Activated CD4-positive, CD25-positive, alpha-beta regulatory T cell treated with anti-CD3 and anti-CD28 coated beads, Interleukin-2, amount 50 U/mL, for 24 hours (primary cell): ENCODE data around the gene POLR1H.
A peak's percentile ranks its signal among the peaks of the same experiment; 100 is the strongest.

Experiments
- ATAC-seq, 2 donors: fragments of 150-1000 bp; cut with Tn5 transposase; one replicate each; pipeline ENCODE4 v1.10.0; 2021; ENCODE audit warnings: mild to moderate bottlenecking in 1 of 2, moderate library complexity in 1 of 2

POLR1H gene

DNA sequence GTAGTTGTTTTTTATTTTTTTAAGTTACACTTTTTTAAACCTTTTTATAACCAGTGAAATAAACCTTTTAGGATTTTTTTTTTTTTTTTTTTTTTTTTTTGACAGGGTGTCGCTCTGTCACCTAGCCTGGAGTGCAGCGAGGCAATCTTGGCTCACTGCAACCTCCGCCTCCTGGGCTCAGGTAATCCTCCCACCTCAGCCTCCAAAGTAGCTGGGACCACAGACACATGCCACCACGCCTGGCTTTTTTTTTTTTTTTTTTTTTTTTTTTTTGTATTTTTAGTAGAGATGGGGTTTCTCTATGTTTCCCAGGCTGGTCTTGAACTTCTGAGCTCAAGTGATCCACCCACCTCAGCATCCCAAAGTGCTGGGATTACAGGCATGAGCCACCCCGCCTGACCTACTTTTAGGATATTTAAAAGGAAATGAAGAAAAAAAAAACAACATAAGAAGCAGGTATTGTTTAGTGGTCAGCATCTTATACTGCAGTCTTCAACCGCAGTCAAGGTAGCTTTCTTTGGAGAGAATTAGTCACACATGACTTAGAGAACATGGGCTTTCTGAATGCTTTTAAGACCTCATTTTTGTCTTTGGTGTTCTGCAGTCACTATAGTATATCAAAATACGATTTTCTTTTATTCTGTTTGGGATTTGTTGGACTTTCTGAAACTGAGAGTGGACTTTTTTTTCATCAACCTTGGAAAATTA lies 1.6 kb downstream of the POLR1H start:
- no peak for ATAC-seq

DNA sequence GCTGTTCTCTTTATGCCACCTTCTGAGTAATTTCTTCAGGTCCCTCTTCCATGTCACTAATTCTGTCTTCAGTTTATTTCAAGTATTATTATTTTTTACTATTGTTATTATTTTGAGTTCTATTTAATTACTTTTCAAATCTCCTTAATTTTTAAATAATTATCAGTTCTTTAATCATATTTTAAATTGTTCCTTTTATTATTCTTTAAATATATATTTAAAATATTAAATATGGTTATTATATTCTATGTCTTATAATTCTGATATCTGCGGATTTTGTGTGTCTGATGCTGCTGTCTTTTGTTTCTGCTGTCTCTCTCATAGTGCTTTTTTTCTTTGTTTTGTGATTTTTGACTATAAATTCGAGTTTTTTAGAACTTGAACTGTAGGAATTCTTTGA lies 2.2 kb downstream of the POLR1H start:
- no peak for ATAC-seq

DNA sequence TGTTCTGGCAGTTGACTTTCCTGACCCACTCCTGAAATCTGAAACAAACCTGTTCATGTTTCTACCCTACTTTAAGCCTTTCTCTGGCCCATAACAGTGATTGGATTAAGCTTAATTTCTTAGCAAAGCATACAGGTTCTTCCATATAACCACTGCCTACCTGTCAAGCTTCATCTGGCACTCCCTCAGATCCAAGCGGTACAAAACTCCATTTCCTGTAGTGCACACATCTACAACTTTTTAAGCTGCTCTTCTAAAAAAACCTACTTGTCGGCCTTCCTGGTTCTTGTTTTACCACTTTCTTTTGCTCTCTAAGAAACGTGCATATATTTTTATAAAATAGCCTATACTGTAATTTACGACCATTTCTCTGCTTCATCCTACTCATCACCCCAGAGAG lies 5.0 kb downstream of the POLR1H start:
- ATAC-seq: no peak

DNA sequence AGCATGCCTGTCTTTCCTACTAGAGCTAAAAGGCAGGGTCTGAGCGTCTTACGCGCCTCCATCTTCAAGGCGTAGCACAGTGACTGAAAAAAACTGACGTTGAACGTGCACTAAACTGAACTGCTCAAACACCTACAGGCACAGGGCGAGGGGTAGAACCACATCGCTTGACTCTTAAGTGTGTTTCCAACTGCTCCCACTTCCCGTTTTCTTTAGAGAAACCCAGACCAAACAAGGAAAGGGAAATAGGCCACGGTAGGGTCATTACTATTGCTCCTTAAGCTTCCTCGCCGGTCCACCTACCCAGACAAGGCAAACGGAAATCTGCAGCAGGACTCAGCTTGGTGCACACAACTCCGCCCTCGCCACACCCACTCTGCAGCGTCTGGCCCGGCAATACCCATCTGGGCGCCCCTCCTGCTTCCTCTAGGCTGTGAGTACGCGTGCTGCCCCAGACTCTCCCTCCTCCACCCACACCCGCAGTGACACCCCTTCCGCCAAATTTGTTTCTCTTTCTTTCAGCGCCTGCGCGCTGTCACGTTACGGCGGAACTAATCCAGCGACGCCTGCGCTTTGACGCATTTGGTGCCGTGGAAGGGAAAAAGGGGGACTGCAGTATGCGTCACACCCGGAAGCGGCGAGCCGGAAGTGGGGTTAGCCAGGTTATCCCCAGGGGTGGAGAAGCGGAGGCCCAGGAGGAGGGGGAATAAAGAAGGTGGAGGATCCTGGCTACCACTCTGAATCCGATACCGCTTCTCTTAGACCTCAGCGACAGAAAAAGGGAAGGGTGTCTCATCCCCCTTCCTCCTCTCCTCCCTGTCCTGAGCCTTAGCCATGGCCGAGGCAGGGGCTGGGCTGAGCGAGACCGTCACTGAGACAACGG lies 5.8 kb downstream of the POLR1H start, which contains the start of gene PPP1R11:
PPP1R11 (plus strand) TSS at position 622 of the 883 bp plus-strand sequence; CDS start at position 835, 213 bp downstream.
- ATAC-seq: peak; percentile 98 to 99

DNA sequence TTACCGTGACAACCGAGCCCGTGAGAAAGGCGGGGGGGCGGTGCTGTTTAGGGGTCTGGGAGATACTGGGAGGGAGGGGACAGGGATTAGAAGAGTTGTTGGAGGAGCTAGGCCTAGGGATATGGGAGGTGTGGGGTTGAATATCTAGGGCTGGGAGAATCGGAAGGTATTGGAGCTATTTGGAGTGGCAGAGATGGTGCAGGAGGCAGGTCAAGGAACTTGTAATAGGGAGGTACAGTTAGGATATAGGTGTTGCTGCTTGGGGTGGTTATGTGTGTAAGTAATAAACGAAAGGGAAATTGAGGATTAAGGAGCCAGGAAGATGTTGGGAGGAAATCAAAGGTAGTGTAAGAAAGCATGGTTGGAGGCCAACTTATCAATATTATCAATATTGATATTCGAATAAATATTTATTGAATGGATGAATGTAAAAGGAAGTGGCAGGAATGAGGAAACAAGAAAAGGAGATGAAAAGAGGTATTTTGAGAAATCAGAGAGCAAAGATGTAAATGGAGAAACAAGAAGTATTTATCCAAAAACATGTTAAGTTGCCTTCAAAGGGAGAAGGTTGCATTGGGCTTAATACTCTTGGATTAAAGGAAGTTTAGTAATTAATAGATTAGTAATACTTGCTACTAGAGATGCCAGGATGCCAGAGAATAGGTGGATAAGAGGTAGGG lies 6.5 kb downstream of the POLR1H start:
- ATAC-seq: no peak

DNA sequence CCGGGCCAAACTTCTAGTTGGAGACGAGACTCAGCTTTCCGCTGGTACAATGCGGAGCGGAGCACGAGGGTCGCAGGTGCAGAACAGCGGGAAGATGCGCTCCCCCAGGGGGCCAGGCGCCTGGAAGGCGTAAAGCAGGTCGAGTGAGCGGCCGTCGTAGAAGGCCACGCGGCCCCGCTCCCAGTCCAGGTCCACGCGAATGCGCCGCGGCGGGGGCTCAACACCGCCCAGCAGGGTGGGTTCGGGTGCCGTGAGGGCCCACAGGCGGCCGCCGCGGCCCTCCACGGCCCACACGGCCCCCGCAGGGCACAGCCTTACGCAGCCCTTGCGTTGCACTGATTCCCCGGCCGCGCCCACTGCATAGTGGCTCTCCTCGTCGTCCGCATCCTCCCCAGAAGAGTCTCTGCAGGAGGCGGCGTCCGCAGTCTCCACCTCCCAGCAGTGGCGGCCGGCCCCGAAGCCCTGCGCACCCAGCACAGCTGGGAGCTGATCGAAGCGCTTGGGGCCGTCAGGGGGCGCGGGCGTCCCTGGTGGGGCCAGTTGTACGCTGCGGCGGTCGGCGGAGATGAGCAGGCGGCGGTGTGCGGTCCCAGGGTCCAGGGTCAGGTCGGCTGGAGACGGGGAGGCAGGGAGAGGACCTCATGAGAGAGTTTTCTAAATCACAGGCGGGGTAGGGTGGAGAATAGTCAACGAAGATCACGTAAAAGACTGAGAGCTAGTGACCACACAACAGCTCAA lies 10.2 kb downstream of the POLR1H start:
- ATAC-seq: no peak

DNA sequence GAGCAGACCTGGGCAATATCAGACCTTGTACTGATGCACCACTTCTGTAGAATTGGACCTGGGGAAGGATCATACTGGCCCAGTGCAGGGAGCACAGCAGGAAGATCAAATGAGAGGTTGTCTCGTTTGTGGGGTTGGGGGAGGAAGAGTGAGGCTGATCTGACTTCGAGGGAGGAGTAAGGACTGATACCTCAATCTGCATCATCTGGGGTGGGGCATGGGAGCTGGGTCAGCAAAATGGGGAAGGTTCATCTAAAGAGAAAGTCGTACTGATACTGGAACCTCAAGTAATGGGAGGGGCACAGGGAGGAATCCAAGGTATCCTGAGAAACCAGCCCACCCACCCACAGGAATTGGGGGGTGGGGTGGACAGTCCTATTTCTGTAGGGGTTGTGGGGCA lies 10.8 kb downstream of the POLR1H start:
- no peak for ATAC-seq

DNA sequence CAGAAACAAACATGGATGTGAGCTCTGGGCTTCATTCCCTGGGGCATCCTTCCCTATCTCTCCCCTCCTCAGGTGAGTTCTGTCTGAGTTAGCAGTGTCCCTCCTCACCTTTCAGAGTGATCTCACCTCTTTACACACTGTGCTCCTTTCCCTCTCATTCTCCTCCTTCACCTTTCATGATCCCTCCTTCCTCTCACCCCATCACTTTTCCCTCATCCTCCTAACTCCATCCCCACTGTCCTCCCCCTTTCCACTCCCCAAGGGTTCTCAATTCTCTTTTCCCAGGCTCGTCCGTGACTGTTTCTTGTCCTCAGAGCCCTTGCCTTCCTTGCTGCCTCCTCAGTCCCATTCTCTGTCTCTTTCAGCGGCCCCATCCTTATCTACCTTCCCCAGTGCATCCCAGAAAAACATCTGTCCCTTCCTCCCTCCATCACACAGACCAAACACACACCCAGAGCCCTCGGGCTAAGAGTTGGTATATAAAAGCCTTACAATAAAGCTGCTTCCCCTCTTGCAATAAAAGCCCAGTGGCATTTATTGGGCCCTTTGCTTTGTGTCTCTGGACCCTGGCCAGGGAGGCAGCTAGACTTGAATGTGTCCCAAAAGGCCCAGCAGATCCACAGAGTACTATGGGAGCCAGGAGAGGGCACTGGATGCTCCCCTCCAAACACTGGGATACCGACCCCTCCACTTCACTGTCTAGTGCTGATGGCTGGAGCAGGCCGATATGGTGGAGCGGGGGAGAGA lies 12.6 kb downstream of the POLR1H start:
- no peak for ATAC-seq

DNA sequence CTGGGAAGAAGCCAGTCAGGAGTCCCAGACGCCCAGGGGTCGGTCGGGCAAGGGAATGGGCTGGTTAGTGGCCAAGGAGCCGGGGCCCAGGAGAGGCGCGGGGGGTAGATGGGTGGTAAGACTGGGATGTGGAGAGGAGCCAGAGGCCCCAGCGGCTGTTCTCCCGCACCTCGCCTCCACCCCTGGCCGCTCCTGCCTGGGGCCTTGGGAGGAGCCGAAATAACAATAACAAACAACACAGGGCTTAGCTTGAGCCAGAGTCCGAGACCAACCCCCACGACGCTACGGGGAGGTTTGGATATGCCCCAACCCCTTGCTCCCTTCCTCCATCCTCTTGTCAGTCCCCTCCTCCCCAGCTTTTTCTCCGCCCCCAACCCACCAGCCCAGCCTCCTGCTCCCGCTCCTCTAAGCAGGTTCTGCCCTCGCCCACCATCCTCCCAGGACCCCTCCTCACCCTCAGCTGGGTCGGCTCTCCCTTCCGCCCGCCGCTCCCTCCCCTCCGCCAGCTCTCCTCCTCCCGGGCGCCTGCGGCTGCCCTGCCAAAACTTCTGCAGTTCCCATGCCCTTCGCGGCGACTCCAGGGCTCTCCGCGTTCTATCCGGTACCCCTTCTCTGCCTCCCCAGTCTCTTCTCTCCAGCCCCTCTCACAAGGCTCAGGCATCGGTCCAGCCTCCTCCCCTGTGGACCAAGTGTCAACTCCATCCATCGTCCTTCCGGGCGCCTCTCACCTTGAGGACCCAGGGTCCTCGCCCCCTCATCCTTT lies 13.4 kb downstream of the POLR1H start:
- ATAC-seq: no peak

DNA sequence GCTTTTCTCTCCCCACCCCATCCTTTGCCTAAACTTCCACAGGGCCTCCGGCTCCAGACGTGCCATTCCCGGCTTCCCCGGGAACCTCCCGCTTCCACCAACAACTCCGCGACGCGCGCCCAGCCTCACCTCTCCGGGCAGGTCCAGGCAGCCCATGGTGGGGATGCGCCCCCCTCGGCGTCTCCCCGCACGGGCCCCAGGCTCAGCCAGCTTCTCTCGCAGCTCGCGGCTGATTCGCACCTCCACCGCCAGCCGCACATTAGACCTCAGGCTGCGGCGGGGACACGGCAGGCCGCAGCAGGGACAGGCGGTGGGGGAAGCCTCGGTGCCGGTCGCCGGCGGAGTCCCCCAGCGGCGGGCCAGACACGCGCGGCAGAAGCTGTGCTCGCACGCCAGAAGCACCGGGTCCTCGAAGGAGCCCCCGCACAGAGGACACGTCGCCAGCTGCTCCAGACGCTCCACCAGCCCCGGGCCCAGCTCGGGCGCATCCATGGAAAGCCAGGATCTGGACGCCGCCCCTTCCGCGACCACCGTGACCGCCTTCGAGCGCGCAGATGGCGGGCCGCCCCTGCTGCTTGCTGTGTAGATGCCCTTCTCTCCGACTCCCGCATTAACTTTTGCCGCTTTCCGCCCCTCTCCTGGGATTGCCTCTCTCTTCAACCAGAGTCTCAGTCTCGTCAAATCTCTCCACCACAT lies 14.2 kb downstream of the POLR1H start, which contains the start of gene RNF39:
RNF39 (minus strand) TSS at position 676 of the 696 bp plus-strand sequence; CDS start at position 492, 184 bp downstream.
- peak; percentile 8 to 26 for ATAC-seq

DNA sequence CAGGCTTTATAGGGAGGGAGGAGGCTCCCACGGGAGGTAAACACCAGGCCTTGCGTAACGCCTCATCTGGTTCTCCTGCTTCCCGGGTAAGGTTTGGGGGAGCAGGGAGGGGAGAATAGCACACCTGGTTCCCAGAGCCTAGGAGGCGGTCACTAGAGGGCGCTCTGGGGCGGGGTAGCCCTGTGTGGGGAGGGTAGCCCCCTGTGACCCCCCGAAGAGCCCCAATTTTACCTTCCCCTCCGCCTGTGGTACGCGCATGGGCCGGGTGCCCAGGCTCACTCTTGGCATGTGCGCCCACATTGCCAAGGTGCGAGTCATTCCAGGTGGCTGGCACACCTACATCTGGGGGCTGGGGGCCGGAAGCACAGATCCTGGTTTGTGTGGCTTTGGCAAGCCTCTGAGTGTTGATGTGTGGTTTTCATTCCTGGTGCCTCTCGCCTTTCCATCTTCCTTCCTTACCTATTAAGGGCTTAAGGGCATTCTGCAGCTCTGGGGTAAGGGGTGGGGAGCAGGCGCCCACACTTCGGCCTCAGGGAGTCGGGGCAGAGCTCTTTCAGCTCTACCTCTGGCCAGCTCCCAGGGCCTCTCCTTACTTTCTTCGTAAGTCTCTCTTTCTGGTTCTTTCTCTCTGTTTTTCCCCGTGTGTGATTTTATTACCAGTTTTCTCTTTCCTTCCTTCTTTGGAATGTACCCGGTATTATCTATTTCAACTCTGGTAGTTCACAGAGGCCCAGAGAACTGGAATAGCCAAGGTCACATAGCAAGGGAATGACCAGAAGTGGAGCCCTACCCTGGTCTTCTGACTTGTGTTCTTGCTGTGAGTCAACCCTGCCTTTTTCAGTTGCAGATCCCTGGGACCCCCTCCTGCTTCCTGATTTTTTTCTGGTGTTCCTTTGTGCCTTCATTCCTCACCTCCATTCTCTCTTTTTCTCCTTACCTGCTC lies 15.0 kb downstream of the POLR1H start:
- ATAC-seq: peak in 1 of 2 donors; percentile 17

DNA sequence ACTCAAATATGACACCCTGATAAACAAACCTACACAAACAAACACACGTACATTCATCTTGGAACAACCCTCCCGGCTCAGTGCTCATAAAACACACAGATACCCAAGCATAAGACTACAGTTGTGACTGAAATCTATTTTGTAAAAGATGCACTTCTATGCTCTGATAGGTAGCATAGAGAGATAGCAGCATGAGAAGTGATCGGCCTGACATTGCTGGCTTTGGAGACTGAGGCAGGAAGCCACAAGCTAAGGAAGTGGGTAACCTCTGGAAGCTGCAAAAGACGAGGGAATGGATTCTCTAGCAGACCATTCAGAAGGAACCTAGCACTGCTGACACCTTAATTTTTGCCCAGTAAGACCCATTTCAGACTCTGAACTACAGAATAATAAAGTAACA lies 16.2 kb downstream of the POLR1H start:
- ATAC-seq: no peak

DNA sequence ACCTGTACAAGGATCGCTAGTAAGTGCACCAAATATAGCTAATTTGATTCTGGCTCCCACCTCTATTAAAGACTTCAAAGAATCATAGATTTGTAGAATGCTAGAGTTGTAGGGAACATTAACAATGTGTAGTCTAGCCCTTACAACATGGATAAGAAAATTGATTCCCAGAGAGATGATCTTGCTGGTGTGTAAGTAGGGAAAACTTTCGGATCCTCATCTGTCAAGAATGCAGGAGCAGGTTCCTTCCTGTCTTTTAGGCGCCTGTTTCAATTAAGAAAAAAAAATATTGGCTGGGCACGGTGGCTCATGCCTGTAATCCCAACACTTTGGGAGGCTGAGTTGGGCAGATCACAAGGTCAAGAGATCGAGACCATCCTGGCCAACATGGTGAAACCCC lies 26.8 kb downstream of the POLR1H start:
- ATAC-seq: no peak

DNA sequence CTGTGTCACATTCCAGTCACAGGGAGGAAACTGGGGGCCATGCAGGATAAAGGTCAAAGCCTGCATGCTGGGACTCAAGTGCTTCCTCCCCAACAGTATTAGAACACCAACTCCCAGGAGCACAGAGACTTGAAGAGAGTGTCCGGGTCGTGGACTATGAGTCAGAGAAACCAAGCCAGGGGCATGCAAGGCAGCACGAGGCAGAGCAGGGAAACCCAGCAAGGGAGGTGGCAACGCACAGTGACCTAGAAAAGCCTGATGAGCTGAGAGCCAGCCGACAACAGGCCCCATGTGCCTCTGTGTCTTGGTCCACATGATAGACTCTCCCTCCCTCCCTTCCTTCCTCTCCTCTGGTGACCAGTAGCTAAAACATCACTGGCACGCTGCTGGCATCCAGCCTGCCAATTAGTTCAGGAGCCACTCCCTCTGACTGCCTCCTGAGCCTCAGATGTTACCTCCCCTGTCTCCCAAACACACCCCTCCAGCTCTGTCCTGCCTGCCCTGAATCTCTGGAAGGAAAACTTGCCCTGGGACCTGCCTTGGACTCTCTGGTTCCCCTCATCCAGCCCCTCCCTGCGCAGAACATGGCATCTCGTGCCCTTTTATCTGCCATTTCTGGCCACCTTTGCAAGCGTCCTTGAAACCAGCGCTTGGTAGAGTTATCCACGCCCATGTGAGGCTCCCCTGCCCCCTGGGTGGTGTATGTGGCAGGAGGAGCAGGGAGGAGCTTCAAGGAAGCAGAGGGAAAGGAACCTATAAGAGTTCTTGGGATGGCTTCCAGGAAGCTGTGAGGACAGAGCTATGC lies 30.7 kb downstream of the POLR1H start:
- no peak for ATAC-seq

DNA sequence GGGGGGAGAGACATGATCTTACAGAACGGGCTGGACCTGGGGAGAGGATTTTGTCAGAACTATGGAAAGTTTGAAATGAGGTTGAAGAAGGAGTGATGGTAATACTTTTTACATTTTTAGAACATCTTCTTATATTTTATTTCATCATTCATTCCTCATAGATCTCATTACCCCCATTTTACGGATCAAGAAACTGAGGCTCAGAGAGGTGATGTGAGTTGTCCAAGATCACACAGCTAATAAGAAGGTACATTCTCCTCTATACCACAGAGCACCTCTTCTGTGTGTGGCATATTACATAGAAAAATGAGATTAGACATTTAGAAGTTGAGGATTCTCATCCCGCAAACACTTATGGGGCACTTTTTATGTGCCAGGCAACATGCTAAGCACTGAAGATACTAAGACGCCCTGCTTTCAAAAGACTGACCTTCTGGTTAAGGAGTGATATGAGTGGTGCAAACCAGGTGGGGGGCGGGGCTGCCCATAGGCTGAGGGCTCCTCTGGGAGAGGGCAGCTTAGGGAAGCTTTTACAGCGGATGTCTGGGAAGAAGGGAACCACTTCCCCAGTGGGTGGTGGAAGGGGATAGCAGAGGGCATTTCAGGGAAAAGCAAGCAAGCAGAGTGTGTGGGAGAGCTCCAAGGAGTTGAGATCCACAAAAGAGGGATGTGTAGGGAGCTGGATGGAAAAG lies 31.9 kb downstream of the POLR1H start:
- no peak for ATAC-seq

DNA sequence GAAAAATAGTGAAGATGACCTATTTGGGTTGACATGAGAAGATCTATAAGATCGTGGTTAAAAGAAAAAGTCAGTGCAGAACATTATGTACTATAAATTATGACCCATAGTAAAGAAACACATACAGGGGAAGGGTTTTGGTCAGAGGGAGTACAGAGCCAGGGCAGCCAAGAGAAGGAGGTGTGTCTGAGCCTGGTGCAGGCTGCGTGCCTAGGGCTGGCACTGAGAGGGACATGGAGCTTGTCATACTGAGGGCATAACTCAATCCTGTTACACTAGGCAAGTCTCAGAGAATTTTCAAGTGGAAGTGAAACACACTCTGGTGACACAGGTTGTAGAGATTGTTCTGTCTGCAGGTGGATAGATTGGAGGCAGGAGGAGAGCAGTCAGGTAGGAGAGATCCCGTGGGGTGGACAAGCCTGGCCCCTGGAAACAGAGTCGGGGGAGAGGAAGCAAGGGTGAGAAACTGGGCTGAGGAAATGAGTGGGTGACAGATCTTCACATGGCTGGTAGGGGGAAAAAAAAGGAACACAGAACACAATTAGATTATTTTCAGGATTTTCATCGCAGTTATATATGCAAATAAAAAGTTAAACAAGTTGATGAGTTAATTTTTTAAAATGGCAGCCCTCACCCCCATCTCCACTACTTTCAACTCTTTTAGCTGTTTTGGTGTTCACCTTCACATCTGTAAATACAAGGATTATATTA lies 33.0 kb downstream of the POLR1H start:
- no peak for ATAC-seq

DNA sequence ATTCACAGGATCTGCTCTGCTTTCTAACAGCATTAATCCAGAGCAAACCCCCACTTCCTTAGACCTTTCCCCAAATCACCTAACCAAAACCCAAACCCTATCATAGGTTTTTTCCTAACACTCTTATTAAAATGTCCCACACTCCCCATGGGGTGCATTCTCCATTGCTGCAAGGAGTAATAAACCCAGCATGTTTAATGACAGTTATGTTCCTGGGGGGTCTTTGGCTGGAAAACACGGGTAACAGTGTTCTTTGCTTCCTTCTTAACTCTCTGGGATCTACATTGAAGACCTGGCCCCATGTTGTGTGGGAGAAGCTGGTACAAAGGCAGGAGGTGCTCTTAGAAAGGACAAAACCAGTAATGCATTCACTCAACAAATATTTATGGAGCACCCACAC lies 35.8 kb downstream of the POLR1H start:
- no peak for ATAC-seq
